HCT116 (cell line): Measurements from ENCODE around the gene GLDN. TPM values are rescaled to one million over a fixed set of nuclear protein-coding genes. Genes with fewer than 3 reads are reported as not detected.

Experiments used
- ATAC-seq: fragments of 200-7000 bp; cut with Tn5 transposase; 2 replicates; pipeline ENCODE4 v1.9.1; 2020; ENCODE audit warnings: mild to moderate bottlenecking, moderate library complexity
- BruUV-seq: library from RNA; stranded (reverse); fragments of 400-500 nt; replicated peaks from 2 replicates; lab custom pipeline; 2021; lab: Mats Ljungman, UMichigan
- CTCF ChIA-PET: fragments of 300-600 bp; sonication (Branson Sonifier 250); formaldehyde crosslinking; loops from one replicate; lab custom pipeline; 2021; ENCODE audit warnings: antibody characterized with exemption; lab: Charles Lee
- POLR2A ChIA-PET: fragments of 300-600, 350-600 bp; sonication (Branson Sonifier 250); formaldehyde crosslinking; loops from one replicate; lab custom pipeline; 2021; ENCODE audit warnings: antibody characterized with exemption; lab: Charles Lee
- RAD21 ChIA-PET, 2 experiments: fragments of 300-600 bp; sonication (Branson Sonifier 250); formaldehyde crosslinking; loops; one replicate each; lab custom pipeline; 2023; ENCODE audit warnings: low total read pairs in 2 of 2; ENCODE audit not compliant: uncharacterized antibody in 2 of 2, unreplicated experiment in 2 of 2, low non-redundant PET in 1 of 2; lab: Charles Lee
- DNase-seq: peaks from one replicate; pipeline ENCODE4 v3.0.0-alpha.2; 2010; ENCODE audit warnings: low read depth, low spot score
- H2AFZ ChIP-seq: fragments of 200-600 bp; shearing (Covaris generic), sonication (generic); 2 replicates; pipeline ENCODE4 v1.6.1; 2017; ENCODE audit warnings: low read depth, mixed run types, mixed read lengths, antibody characterized with exemption, low read length; ENCODE audit not compliant: poor library complexity, severe bottlenecking
- H3K27ac ChIP-seq: 2 replicates; pipeline ENCODE4 v1.5.1; 2012; ENCODE audit warnings: low read depth, low read length
- H3K27me3 ChIP-seq: fragments of 200-600 bp; sonication (generic); 2 replicates; pipeline ENCODE4 v1.6.1; 2016; ENCODE audit warnings: mixed run types, low read length, mixed read lengths; ENCODE audit not compliant: insufficient read depth
- H3K36me3 ChIP-seq, 2 experiments: fragments of 200-500 bp in 1 of 2; fragments of 200-600 bp in 1 of 2; sonication (Bioruptor generic) in 1 of 2; sonication (generic) in 1 of 2; 2 replicates each; pipeline versions ENCODE4 v1.5.1 to v1.6.1; 2014 to 2016; ENCODE audit warnings: low read length in 2 of 2, inconsistent platforms in 1 of 2, mixed read lengths in 1 of 2, mixed run types in 1 of 2; ENCODE audit not compliant: insufficient read depth in 2 of 2, control insufficient read depth in 1 of 2
- H3K4me1 ChIP-seq, 2 experiments: fragments of 200-600 bp in 1 of 2; sonication (generic) in 1 of 2; 2 replicates each; pipeline versions ENCODE4 v1.5.1 to v1.6.1; 2012 to 2017; ENCODE audit warnings: low read length in 2 of 2, inconsistent platforms in 1 of 2, mild to moderate bottlenecking in 1 of 2, mixed read lengths in 1 of 2, mixed run types in 1 of 2, moderate library complexity in 1 of 2; ENCODE audit not compliant: insufficient read depth in 2 of 2, control insufficient read depth in 1 of 2
- H3K4me2 ChIP-seq: fragments of 200-600 bp; sonication (generic); 2 replicates; pipeline ENCODE4 v1.6.1; 2017; ENCODE audit warnings: mixed run types, low read length, mixed read lengths
- H3K4me3 ChIP-seq, 2 experiments: fragments of 200-600 bp in 1 of 2; sonication (generic) in 1 of 2; replicated peaks in 1 of 2; 2 replicates each; pipeline ENCODE4 v1.5.1; 2011 to 2016; ENCODE audit warnings: low read length in 2 of 2, control low read depth in 1 of 2, low read depth in 1 of 2, mild to moderate bottlenecking in 1 of 2, mixed read lengths in 1 of 2, mixed run types in 1 of 2
- H3K79me2 ChIP-seq: fragments of 200-600 bp; sonication (generic); 2 replicates; pipeline ENCODE4 v1.6.1; 2017; ENCODE audit warnings: mild to moderate bottlenecking, mixed run types, low read length, moderate library complexity, mixed read lengths; ENCODE audit not compliant: insufficient read depth
- H3K9ac ChIP-seq: fragments of 200-600 bp; sonication (generic); 2 replicates; pipeline ENCODE4 v1.6.1; 2016; ENCODE audit warnings: low read length, mixed read lengths
- H3K9me2 ChIP-seq: fragments of 200-600 bp; sonication (generic), shearing (Covaris generic); 2 replicates; pipeline ENCODE4 v1.6.1; 2017; ENCODE audit warnings: mixed run types, mild to moderate bottlenecking, moderate library complexity; ENCODE audit not compliant: insufficient read depth
- H3K9me3 ChIP-seq, 2 experiments: fragments of 200-500 bp in 1 of 2; fragments of 200-600 bp in 1 of 2; sonication (Bioruptor generic) in 1 of 2; sonication (generic) in 1 of 2; 2 replicates each; pipeline ENCODE4 v1.6.1; 2014 to 2017; ENCODE audit warnings: low read length in 2 of 2, mixed read lengths in 2 of 2, inconsistent platforms in 1 of 2, low read depth in 1 of 2, mild to moderate bottlenecking in 1 of 2, mixed run types in 1 of 2, moderate library complexity in 1 of 2; ENCODE audit not compliant: control insufficient read depth in 1 of 2, insufficient read depth in 1 of 2
- H4K20me1 ChIP-seq: fragments of 200-600 bp; sonication (generic), shearing (Covaris generic); 2 replicates; pipeline ENCODE4 v1.6.1; 2017; ENCODE audit warnings: mixed run types, mild to moderate bottlenecking, moderate library complexity; ENCODE audit not compliant: insufficient read depth
- CEBPB ChIP-seq: IDR thresholded peaks from 2 replicates; pipeline ENCODE4 v1.6.1; 2012; ENCODE audit warnings: low read depth
- EZH2phosphoT487 ChIP-seq: fragments of 200-600 bp; IDR thresholded peaks from 2 replicates; pipeline ENCODE4 v1.6.1; 2018; ENCODE audit warnings: antibody characterized with exemption, borderline replicate concordance
- POLR2AphosphoS5 ChIP-seq: IDR thresholded peaks from 2 replicates; pipeline ENCODE4 v1.6.1; 2011; ENCODE audit warnings: mild to moderate bottlenecking, low read depth, low read length, moderate library complexity
- RAD21 ChIP-seq: IDR thresholded peaks from 2 replicates; pipeline ENCODE4 v1.6.1; 2012; ENCODE audit warnings: low read depth, mild to moderate bottlenecking
- intact Hi-C: fragments of 100-400 bp; cut with micrococcal nuclease; formaldehyde crosslinking; loops from 2 replicates; pipeline ENCODE4 v1.10.0; 2022
- total RNA-seq: library from RNA; stranded (reverse); gene quantifications from one replicate; pipeline ENCODE4 v1.2.1, GENCODE V29; 2021; ENCODE audit not compliant: unreplicated experiment
- TF ChIP-seq, protein P1 (sequence below): IDR thresholded peaks from 2 replicates; pipeline ENCODE4 v1.6.1; 2012; ENCODE audit warnings: low read depth
- TF ChIP-seq, protein P2 (sequence below), 3 experiments: fragments of 200-600 bp in 1 of 3; sonication (generic) in 1 of 3; IDR thresholded peaks in 2 of 3; conservative IDR thresholded peaks in 1 of 3; 2 replicates each; pipeline ENCODE4 v1.5.1; 2012 to 2017; ENCODE audit warnings: low read depth in 2 of 3, low read length in 2 of 3, antibody characterized with exemption in 1 of 3, borderline replicate concordance in 1 of 3, control low read depth in 1 of 3, mild to moderate bottlenecking in 1 of 3, mixed read lengths in 1 of 3, mixed run types in 1 of 3, moderate library complexity in 1 of 3; ENCODE audit not compliant: insufficient read depth in 1 of 3

Gene GLDN
- total RNA-seq, 1 experiment from 2014 or later: 3.0 TPM

DNA sequence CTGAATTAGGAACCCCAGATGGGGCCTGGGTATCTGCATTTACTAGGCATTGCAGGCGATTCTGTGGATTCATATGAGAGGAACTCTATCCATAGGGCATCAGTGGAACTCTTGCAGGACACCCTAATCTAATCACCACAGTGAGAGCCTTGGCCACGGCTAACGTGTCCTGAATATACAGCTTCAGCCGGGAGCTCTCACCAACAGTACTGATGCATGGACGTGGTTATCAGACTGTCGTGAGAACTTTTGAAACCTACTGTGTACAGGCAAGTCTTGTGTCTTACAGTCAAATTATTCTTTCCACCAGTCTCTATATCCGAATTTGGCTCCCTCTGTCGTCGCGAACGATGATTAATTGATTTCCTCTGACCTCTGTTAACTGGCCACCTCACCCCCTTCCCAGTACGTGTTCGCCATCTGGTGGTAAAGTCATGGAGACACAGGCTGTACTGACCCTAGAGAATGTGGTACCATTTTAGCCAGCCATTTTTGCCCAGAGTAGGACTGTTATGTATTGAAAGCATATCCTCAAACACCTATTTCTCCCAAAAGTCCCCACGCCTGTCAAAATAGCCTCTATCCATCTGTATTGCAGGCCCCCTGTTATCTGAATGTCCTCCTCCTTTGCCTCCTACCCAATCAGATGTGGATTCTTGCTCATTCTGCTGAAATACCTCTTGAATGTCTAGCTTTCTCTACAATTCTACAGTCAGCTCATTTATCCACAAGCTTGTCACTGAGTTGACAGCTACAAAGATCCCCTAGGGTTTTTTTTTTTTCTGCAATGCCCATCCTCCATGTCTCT, 39.7 kb downstream of the GLDN start (continued):
- TF ChIP-seq, protein P1, sequence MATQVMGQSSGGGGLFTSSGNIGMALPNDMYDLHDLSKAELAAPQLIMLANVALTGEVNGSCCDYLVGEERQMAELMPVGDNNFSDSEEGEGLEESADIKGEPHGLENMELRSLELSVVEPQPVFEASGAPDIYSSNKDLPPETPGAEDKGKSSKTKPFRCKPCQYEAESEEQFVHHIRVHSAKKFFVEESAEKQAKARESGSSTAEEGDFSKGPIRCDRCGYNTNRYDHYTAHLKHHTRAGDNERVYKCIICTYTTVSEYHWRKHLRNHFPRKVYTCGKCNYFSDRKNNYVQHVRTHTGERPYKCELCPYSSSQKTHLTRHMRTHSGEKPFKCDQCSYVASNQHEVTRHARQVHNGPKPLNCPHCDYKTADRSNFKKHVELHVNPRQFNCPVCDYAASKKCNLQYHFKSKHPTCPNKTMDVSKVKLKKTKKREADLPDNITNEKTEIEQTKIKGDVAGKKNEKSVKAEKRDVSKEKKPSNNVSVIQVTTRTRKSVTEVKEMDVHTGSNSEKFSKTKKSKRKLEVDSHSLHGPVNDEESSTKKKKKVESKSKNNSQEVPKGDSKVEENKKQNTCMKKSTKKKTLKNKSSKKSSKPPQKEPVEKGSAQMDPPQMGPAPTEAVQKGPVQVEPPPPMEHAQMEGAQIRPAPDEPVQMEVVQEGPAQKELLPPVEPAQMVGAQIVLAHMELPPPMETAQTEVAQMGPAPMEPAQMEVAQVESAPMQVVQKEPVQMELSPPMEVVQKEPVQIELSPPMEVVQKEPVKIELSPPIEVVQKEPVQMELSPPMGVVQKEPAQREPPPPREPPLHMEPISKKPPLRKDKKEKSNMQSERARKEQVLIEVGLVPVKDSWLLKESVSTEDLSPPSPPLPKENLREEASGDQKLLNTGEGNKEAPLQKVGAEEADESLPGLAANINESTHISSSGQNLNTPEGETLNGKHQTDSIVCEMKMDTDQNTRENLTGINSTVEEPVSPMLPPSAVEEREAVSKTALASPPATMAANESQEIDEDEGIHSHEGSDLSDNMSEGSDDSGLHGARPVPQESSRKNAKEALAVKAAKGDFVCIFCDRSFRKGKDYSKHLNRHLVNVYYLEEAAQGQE: no peak
- TF ChIP-seq CEBPB: no peak

DNA sequence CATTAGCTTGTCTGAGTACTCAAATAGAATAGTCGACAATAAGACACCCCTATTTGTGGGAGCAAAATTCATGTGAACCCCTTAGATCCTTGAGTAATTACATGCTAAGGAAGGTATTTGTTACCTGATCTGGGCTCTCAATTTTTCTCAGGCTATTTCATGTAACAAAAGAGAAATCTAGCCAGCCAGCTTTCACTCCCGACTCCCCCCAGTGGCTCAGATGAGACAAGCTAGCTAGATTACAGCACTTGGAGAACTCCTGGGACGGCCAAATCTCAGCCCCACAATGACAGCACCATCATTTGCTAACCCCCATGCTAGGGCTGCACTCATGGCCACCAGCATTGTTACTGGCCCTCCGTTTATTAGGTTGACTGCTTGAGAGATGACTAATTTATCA, 41.3 kb downstream of the GLDN start:
- POLR2A ChIA-PET: interaction anchor here (0.6 kb wide), 1 partner anchor 589 kb away, joined by 3 read pairs; the partner anchor contains the start of gene LEO1
- no peak overlapping the region for H2AFZ ChIP-seq
- H3K79me2 ChIP-seq: no peaks in the 10 kb centered on the region

More for the DNA sequence above, 41.3 kb downstream of the GLDN start:
- CTCF ChIA-PET: interaction anchor here (0.6 to 3.0 kb wide), 12 partner anchors 14 to 250 kb away, joined by 3 to 28 read pairs (median 4); no protein-coding TSS in a partner anchor
- Histone ChIP-seq H3K9me3 (no peaks in the 10 kb centered on the region), H3K4me3 (no peak overlapping the region), H3K9ac (no peak overlapping the region), H3K27me3 (no peaks in the 10 kb centered on the region), H3K9me2 (no peaks in the 10 kb centered on the region), H4K20me1 (no peaks in the 10 kb centered on the region), H3K36me3 (no peaks in the 10 kb centered on the region), H3K4me2 (no peak overlapping the region), H3K4me1 (no peaks in the 10 kb centered on the region), H3K27ac (no peak overlapping the region)
- peak; percentile 73 for ATAC-seq
- BruUV-seq: no TSS peak
- DNase-seq: peak; percentile 16
- TF ChIP-seq, protein P2, sequence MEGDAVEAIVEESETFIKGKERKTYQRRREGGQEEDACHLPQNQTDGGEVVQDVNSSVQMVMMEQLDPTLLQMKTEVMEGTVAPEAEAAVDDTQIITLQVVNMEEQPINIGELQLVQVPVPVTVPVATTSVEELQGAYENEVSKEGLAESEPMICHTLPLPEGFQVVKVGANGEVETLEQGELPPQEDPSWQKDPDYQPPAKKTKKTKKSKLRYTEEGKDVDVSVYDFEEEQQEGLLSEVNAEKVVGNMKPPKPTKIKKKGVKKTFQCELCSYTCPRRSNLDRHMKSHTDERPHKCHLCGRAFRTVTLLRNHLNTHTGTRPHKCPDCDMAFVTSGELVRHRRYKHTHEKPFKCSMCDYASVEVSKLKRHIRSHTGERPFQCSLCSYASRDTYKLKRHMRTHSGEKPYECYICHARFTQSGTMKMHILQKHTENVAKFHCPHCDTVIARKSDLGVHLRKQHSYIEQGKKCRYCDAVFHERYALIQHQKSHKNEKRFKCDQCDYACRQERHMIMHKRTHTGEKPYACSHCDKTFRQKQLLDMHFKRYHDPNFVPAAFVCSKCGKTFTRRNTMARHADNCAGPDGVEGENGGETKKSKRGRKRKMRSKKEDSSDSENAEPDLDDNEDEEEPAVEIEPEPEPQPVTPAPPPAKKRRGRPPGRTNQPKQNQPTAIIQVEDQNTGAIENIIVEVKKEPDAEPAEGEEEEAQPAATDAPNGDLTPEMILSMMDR (IDR thresholded peaks at IDR 0.05 in 2 of 3, conservative IDR thresholded peaks at IDR 0.05 in 1 of 3; ENCODE audit: borderline replicate concordance in 1 of 3, insufficient read depth in 1 of 3, low read depth in 2 of 3, low read length in 2 of 3): peak; percentile 26 to 69 (median 59); a peak in 5 of 6 replicates
- TF ChIP-seq POLR2AphosphoS5 (no peak), RAD21 (peak; percentile 35; the same call in 1 of the 2 replicates), EZH2phosphoT487 (no peak)
- intact Hi-C loops: loop anchor here (5.0 kb wide), 2 partner anchors 115 to 155 kb away; no protein-coding TSS in a partner anchor
- RAD21 ChIA-PET: interaction anchor here in 1 of 2 experiments (0.7 to 0.9 kb wide), 2 partner anchors 220 to 819 kb away, joined by 3 to 5 read pairs; no protein-coding TSS in a partner anchor
